Natural killer cell treated with Interleukin-12 subunit alpha and Interleukin-12 subunit beta and Interleukin-15 and Interleukin-18, amount 100 ng/mL, for 72 hours (primary cell): ENCODE data around the gene BIRC5. TPM values are rescaled to one million over a fixed set of nuclear protein-coding genes. Genes with fewer than 3 reads are reported as not detected.

ENCODE experiments used
- ATAC-seq, 2 donors: fragments of 150-1000 bp; cut with Tn5 transposase in 1 of 2; sonication (Bioruptor Pico), chemical (Tn5 transposase) in 1 of 2; 2 replicates each; pipeline ENCODE4 v1.10.0; 2021
- DNase-seq: peaks from one replicate; pipeline ENCODE4 v3.0.0; 2022; ENCODE audit warnings: low spot score
- H3K27ac Mint-ChIP-seq, 2 donors: 1 replicate in 1 of 2; 2 replicates in 1 of 2; pipeline ENCODE4 v1.8.0; 2022; ENCODE audit warnings: mixed read lengths in 2 of 2, mild to moderate bottlenecking in 1 of 2, moderate library complexity in 1 of 2
- H3K27me3 Mint-ChIP-seq, 2 donors: 1 replicate in 1 of 2; 2 replicates in 1 of 2; pipeline ENCODE4 v1.8.0; 2022; ENCODE audit warnings: mixed read lengths in 2 of 2
- H3K36me3 Mint-ChIP-seq: one replicate; pipeline ENCODE4 v1.8.0; 2022; ENCODE audit warnings: mixed read lengths
- H3K4me1 Mint-ChIP-seq, 2 donors: 1 replicate in 1 of 2; 2 replicates in 1 of 2; pipeline ENCODE4 v1.8.0; 2022; ENCODE audit warnings: low read depth in 2 of 2, mixed read lengths in 2 of 2, mild to moderate bottlenecking in 1 of 2
- H3K4me3 Mint-ChIP-seq: one replicate; pipeline ENCODE4 v1.8.0; 2022; ENCODE audit warnings: mixed read lengths
- H3K9me3 Mint-ChIP-seq: 2 replicates; pipeline ENCODE4 v1.8.0; 2022; ENCODE audit warnings: mixed read lengths
- total RNA-seq, 2 donors: library from RNA; stranded (reverse); gene quantifications; one replicate each; pipeline ENCODE4 v1.2.3, GENCODE V29; 2022

Gene BIRC5
- total RNA-seq, 2 donors from 2014 or later, result 42.4 to 100 TPM

GRCh38 chr17:78255953-78256706, 42.1 kb downstream of the BIRC5 start:
- ATAC-seq (no peak), DNase-seq (no peak)
- Mint-ChIP-seq H3K36me3 (no peaks in the 10 kb centered on the region), H3K27ac (peak overlapping the region in 1 of 2 donors; percentile 31), H3K4me1 (peaks cover 19 to 25% of the 10 kb centered on the region in 2 donors), H3K4me3 (no peak overlapping the region), H3K27me3 (peaks cover 7% of the 10 kb centered on the region in 2 donors), H3K9me3 (no peaks in the 10 kb centered on the region)

DNA sequence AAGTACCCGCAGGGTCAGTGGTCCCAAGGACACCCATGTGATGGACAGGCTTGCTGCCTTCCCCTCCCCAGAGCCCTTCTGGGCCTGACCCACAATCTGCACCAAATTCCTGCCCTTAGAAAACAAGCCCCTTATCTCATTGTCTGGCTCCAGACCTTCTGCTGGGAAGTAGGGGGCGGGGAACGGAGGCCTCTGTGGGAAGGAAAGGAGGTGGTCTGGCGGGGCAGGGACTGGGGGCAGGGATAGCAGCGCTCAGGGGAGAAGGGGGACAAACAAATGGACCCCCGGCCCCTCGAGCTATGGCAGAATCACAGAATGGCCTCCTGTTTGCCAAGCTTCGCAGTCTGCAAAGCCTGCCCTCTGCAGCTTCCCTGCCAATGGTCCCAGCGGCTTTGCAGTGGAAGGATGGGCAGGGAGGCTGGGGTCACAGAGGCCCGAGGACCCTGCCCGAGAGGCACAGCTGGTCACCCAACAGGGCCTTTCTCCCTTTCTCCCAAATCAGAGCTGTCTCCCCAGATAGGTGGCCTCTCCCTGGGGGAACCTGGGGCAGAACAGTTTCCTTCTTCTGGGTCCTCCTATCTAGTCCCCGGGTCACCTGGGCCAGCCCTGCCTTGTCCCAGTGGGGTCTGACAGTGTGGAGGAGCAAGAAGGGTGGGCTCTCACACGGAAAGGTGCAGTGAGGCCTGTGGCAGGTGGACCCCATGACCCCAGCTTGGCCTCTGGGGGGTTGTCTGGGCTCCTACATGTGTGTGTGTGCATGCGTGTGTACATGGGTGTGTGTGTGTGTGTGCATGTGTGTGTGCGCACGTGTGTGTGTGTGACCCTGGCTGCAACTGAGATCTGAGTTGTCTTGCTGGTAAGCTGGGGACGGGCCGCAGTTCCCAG, 42.9 kb downstream of the BIRC5 start:
- Mint-ChIP-seq H3K4me1 (peaks cover 19 to 23% of the 10 kb centered on the region in 2 donors), H3K36me3 (no peaks in the 10 kb centered on the region), H3K27me3 (peaks cover 7% of the 10 kb centered on the region in 2 donors), H3K4me3 (no peak overlapping the region), H3K9me3 (no peaks in the 10 kb centered on the region), H3K27ac (no peak overlapping the region)
- DNase-seq (no peak), ATAC-seq (no peak)

DNA sequence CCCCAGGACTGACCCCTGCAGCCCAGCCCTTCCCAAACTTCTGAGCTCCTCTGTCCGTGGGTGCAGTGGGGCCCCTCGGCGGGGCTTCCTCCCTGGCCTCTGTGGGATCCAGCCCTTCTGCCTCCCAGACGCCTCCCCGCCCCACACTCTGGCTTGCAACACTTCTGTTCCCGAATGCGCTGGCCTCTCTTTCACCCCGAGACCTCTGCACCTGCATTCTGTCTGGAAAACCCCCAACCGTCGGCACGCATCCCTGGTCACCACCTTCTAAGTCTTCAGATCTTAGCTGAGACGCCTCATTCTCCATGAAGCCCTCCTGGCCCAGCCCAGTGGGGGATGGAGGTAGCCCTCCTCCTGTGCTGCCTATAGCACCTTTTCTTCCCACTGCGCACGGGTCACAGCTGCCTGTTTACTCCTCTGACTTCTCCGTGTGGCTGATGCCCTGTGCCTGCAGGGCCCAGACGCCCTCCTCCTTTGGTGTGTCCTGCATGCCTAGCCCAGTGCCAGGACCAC, 43.8 kb downstream of the BIRC5 start:
- peaks cover 14 to 21% of the 10 kb centered on the region in 2 donors for H3K4me1 Mint-ChIP-seq
- peak overlapping the region; percentile 44 for H3K4me3 Mint-ChIP-seq
- no peaks in the 10 kb centered on the region for H3K9me3 Mint-ChIP-seq
- ATAC-seq, result no peak
- H3K27ac Mint-ChIP-seq, result peak overlapping the region; percentile 37 to 64
- peaks cover 7% of the 10 kb centered on the region in 2 donors for H3K27me3 Mint-ChIP-seq
- no peaks in the 10 kb centered on the region for H3K36me3 Mint-ChIP-seq
- peak; percentile 49 for DNase-seq

DNA sequence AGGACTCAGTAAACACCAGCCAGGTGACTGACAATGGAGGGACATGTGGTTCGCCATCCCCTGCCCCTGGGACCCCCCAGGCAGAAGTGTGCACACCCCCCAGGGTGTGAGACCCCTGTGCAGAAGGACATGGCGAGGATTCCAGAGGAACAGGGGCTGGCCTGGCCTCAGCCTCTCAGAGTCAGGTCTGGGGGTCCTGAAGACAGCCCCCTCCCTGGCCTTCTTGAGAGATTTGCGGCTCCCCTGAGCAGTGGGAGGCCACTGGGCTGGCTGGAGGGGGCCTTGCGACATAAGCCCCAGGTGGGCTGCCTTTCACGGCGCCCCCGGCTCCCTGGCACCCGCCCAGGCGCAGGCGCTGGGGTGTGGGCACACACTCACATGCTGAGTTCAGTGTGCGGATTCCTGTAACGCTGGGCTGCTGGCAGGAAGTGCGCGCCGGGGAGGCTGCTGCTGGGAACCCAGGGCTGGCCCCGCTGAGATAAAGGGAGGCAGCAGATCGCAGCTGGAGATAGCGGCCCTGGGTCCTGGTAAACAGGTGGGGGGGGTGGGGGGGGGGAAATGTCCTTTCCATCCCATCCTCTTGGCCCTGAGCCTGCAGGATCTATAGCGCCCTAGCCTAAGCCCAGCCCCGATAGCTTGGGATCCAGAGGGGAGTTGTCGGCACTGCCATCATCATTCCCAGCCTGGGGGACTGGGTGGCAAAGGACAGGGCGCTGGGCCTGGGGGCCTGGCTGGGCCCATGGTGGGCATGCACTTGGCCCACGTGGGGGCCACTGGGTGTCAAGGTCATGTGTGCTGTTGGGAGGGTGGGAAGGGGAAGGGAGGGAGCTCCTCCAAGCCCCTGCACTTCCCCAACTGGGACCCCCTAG, 44.5 kb downstream of the BIRC5 start:
- peak overlapping the region; percentile 37 to 64 for H3K27ac Mint-ChIP-seq
- peaks cover 7% of the 10 kb centered on the region in 2 donors for H3K27me3 Mint-ChIP-seq
- H3K9me3 Mint-ChIP-seq, result no peaks in the 10 kb centered on the region
- H3K4me1 Mint-ChIP-seq, result peaks cover 12 to 23% of the 10 kb centered on the region in 2 donors
- H3K36me3 Mint-ChIP-seq, result no peaks in the 10 kb centered on the region
- DNase-seq (peak; percentile 80), ATAC-seq (peak; percentile 69 to 72)
- H3K4me3 Mint-ChIP-seq, result peak overlapping the region; percentile 49

DNA sequence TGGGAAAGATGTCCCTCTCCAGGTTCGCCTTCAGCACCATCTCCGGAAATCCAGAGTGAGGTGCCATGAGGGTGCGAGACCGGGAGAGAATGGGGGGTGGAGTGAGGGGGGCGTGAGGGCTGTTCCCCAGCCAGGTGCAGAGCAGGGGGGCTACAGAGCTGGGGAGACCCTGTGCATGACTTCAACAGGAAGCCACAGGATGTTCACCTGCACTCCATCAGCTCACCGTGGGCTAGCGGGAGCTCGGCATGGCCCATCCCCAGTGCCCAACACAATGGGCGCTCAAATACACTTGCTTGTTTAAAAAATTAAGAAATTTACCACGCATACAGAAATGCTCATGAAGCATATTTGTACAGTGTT, 45.1 kb downstream of the BIRC5 start:
- no peaks in the 10 kb centered on the region for H3K9me3 Mint-ChIP-seq
- H3K27me3 Mint-ChIP-seq, result peaks cover 7% of the 10 kb centered on the region in 2 donors
- DNase-seq (no peak), ATAC-seq (no peak)
- H3K36me3 Mint-ChIP-seq, result no peaks in the 10 kb centered on the region
- peak overlapping the region in 1 of 2 donors; percentile 73 for H3K27ac Mint-ChIP-seq
- H3K4me3 Mint-ChIP-seq, result no peak overlapping the region
- H3K4me1 Mint-ChIP-seq, result peaks cover 12 to 23% of the 10 kb centered on the region in 2 donors

DNA sequence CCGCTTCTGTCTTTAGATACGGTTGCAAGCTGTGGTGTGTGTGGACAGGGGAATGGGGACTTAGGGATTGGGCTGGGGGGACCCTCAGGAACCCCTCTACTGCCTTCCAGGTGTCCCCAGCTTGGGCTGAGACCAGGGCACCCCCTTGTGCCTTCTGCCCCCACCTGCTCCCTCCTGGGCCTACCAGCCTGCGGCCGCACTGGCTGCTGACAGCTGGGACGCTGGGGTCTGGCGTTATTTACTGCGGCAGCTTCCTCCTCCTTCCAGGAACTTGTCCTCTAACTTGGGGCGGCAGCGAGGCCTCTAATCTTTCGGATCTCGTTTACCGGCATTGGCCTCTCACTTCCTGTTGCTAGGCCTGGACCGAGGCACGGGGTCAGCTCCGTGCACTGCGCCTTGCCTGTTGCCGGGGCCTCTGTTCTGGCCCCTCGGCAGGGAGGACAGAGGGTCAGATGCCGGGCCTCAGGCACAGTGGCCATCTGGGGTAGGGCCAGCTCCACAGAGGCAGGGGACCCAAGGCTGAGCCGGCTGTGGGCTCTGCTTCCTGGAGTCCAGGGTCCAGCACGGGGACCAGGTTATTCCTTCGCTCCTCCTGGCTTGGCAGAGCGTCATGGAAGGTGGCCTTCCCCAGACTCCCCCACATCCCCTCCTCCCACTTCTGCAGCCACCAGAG, 49.1 kb downstream of the BIRC5 start:
- DNase-seq (no peak), ATAC-seq (peak; percentile 49 to 63)
- Mint-ChIP-seq H3K36me3 (no peaks in the 10 kb centered on the region), H3K4me3 (peak overlapping the region; percentile 42), H3K9me3 (no peaks in the 10 kb centered on the region), H3K27ac (peak overlapping the region; percentile 60 to 81), H3K27me3 (peaks cover under 1% of the 10 kb centered on the region in 2 donors), H3K4me1 (peaks cover 5 to 14% of the 10 kb centered on the region in 2 donors)

- Mint-ChIP-seq H3K36me3 (no peaks in the 10 kb centered on the region), H3K27me3 (no peaks in the 10 kb centered on the region), H3K4me3 (no peak overlapping the region), H3K27ac (peak overlapping the region; percentile 18 to 81), H3K9me3 (no peaks in the 10 kb centered on the region), H3K4me1 (peaks cover 4 to 10% of the 10 kb centered on the region in 2 donors)
- ATAC-seq (no peak), DNase-seq (no peak)
Measured at GRCh38 chr17:78263736-78264340, 49.8 kb downstream of the BIRC5 start.

- peak overlapping the region; percentile 18 to 68 for H3K27ac Mint-ChIP-seq
- H3K4me1 Mint-ChIP-seq, result peaks cover 4 to 9% of the 10 kb centered on the region in 2 donors
Measured at GRCh38 chr17:78264590-78264989, 50.5 kb downstream of the BIRC5 start.

GRCh38 chr17:78265121-78265520, 51.1 kb downstream of the BIRC5 start:
- Mint-ChIP-seq H3K36me3 (no peaks in the 10 kb centered on the region), H3K27ac (peak overlapping the region in 1 of 2 donors; percentile 47), H3K4me1 (peaks cover 4 to 6% of the 10 kb centered on the region in 2 donors), H3K9me3 (no peaks in the 10 kb centered on the region), H3K4me3 (no peak overlapping the region), H3K27me3 (no peaks in the 10 kb centered on the region)
- ATAC-seq (no peak), DNase-seq (no peak)

More at GRCh38 chr17:78264590-78264989, 50.5 kb downstream of the BIRC5 start:
- DNase-seq (no peak), ATAC-seq (no peak)
- Mint-ChIP-seq H3K4me3 (no peak overlapping the region), H3K36me3 (no peaks in the 10 kb centered on the region), H3K27me3 (no peaks in the 10 kb centered on the region), H3K9me3 (no peaks in the 10 kb centered on the region)

- DNase-seq (no peak), ATAC-seq (no peak)
- no peaks in the 10 kb centered on the region for H3K9me3 Mint-ChIP-seq
- H3K4me1 Mint-ChIP-seq, result peaks cover 4 to 6% of the 10 kb centered on the region in 2 donors
- peaks cover 0 to 2% of the 10 kb centered on the region in 2 donors for H3K27me3 Mint-ChIP-seq
- H3K36me3 Mint-ChIP-seq, result no peaks in the 10 kb centered on the region
- no peak overlapping the region for H3K4me3 Mint-ChIP-seq
- peak overlapping the region in 1 of 2 donors; percentile 4 for H3K27ac Mint-ChIP-seq
Measured at GRCh38 chr17:78266231-78266631, 52.2 kb downstream of the BIRC5 start.

DNA sequence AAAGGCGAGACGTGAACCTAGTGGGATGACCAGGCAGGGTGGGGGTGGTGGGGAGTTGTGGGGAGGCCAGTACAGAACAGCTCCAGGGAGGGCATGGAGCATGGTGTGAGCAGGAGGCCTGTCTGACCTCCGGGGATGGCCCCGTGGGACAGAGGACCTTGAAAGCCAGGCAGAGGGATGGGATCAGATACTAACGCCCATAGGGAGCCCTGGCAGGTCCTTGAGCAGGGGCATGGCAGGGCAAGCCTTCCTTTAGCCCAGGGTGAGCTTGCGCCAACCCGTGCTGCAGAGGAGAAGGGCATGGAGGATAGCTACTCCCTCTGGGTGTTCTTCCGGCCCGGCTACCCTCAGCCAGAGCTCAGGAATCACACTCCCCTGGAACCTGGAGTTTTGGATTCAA, 52.7 kb downstream of the BIRC5 start:
- Mint-ChIP-seq H3K27me3 (peaks cover 0 to 3% of the 10 kb centered on the region in 2 donors), H3K36me3 (no peaks in the 10 kb centered on the region), H3K27ac (peak overlapping the region in 1 of 2 donors; percentile 4), H3K4me1 (peaks cover 4 to 6% of the 10 kb centered on the region in 2 donors), H3K9me3 (no peaks in the 10 kb centered on the region), H3K4me3 (no peak overlapping the region)
- DNase-seq (no peak), ATAC-seq (no peak)

DNA sequence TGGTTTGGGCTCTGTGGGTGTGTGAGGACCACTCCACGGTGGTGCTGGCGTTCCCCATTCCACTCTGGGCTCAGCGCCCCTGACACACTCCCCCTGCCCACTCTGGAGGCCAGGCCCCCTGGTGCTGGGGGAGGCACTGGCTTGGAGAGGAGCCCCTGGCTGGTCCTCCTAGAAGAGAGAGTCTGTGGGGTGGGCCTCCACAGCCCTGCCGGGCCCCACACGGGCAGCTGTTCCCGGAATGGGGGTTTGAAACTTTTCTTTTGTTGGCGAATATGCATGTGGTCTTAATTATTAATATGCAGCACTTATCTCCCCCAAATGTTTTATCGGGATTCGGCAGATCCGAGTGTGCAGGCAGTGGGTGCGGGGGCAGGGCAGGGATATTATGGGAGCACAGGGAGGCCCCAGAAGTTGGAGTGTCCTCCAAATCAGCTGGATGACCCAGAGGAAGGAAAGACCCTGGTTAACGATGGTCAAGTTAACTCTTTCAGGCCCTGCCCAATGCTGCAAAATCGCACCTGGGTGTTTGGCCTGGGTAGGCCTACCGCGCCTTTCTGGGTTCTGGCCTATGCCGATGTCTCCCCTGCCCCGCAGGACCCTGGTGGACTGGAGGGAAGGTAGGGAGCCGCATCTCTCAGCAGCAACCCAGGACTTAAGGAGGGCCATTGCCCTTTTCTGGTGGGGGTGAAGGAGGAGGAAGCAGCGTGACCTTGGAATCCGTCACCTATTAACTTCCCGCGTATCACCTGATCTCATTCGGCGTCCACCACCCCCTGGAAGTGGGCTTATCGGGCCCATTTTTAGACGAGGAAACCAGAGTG, 53.4 kb downstream of the BIRC5 start:
- Mint-ChIP-seq H3K27ac (no peak overlapping the region), H3K27me3 (peaks cover 0 to 3% of the 10 kb centered on the region in 2 donors), H3K4me3 (no peak overlapping the region), H3K9me3 (no peaks in the 10 kb centered on the region), H3K4me1 (peaks cover 3 to 4% of the 10 kb centered on the region in 2 donors), H3K36me3 (no peaks in the 10 kb centered on the region)
- DNase-seq, result no peak
- no peak for ATAC-seq
